NCI-H774 (cell line): Measurements from ENCODE around the gene HMGB1.
"Not testable (repeated sequence)": the region's sequence is repeated elsewhere in the genome, so short reads cannot be mapped to it uniquely, and the experiment has no call there.

Experiments used
- DNase-seq: peaks from one replicate; lab custom pipeline; 2025; lab: John Stamatoyannopoulos, UW

HMGB1 gene

GRCh38 chr13:30466358-30466714 is 600 bp upstream of the HMGB1 start:
- no peak for DNase-seq

GRCh38 chr13:30465343-30465592 is 468 bp downstream of the HMGB1 start:
- DNase-seq, result no peak

GRCh38 chr13:30464496-30465342 is 1.0 kb downstream of the HMGB1 start:
- peak; percentile 31 for DNase-seq

GRCh38 chr13:30463787-30464495 is 1.8 kb downstream of the HMGB1 start:
- DNase-seq, result no peak

- DNase-seq, result not testable (repeated sequence)
These were observed 4.3 kb downstream of the HMGB1 start for GRCh38 chr13:30461279-30462066.

GRCh38 chr13:30457306-30457891 is 8.3 kb downstream of the HMGB1 start:
- no peak for DNase-seq

GRCh38 chr13:30456290-30456689 is 9.4 kb downstream of the HMGB1 start:
- no peak for DNase-seq

GRCh38 chr13:30454991-30455390 is 10.7 kb downstream of the HMGB1 start:
- no peak for DNase-seq

- DNase-seq, result no peak
These were observed 12.0 kb downstream of the HMGB1 start for GRCh38 chr13:30453727-30454126.

GRCh38 chr13:30451476-30451875 is 14.3 kb downstream of the HMGB1 start:
- DNase-seq, result not testable (repeated sequence)

GRCh38 chr13:30450066-30450465 is 15.7 kb downstream of the HMGB1 start:
- no peak for DNase-seq

GRCh38 chr13:30448441-30448840 is 17.3 kb downstream of the HMGB1 start:
- no peak for DNase-seq

- no peak for DNase-seq
These were observed 19.6 kb downstream of the HMGB1 start for GRCh38 chr13:30446126-30446500.

- no peak for DNase-seq
These were observed 21.8 kb downstream of the HMGB1 start for GRCh38 chr13:30443957-30444404.

GRCh38 chr13:30443491-30443890 is 22.2 kb downstream of the HMGB1 start:
- DNase-seq, result not testable (repeated sequence)

GRCh38 chr13:30442926-30443325 is 22.8 kb downstream of the HMGB1 start:
- no peak for DNase-seq

- DNase-seq, result no peak
These were observed 24.6 kb downstream of the HMGB1 start for GRCh38 chr13:30440910-30441703.

- DNase-seq, result no peak
These were observed 27.4 kb downstream of the HMGB1 start for GRCh38 chr13:30438286-30438685.

GRCh38 chr13:30437177-30437576 is 28.6 kb downstream of the HMGB1 start:
- no peak for DNase-seq

GRCh38 chr13:30435911-30436451 is 29.8 kb downstream of the HMGB1 start:
- DNase-seq, result no peak

GRCh38 chr13:30431269-30431940 is 34.3 kb downstream of the HMGB1 start:
- DNase-seq, result no peak
